Activated CD8-positive, alpha-beta memory T cell treated with anti-CD3 and anti-CD28 coated beads for 24 hours (primary cell): Measurements from ENCODE around the gene FHDC1.

Experiments
- DNase-seq: peaks from one replicate; pipeline ENCODE4 v3.0.0-alpha.2; 2020

Gene FHDC1

DNA sequence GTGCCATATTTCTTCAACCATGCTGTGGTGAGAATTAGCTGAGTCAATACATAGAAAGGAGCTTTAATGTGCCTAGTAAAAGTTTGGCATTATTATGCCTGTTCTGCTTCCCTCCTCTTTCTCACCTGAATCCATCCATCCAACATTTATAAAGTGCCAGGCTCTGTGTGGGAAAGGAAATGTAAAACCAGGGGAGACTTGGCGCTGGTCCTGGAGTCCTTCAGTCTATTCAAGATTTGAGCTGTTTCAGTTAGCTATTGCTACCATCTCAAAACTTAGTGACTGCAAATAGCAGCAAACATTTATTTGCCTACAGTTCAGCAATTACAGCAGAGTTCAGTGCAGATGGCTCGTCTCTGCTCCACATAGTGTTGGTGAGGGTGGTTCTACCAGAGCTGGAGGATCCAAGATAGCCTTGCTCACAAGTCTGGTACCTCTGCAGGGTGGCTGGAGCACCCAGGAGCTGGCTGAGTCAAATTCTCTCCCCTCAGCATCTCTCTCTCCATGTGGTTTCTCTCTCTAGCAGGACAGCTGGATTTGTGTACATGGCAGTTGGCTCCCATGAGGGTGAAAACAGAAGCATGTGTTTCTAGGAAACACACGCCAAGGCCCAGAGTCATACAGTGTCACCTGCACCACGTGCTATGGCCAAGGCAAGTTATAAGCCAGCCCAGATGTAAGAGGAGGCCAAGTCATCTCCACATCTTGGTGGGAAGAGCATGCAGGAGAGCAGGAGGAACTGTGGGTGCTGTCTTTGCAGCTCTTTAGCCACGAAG lies 77.3 kb downstream of the FHDC1 start:
- DNase-seq: no peak

DNA sequence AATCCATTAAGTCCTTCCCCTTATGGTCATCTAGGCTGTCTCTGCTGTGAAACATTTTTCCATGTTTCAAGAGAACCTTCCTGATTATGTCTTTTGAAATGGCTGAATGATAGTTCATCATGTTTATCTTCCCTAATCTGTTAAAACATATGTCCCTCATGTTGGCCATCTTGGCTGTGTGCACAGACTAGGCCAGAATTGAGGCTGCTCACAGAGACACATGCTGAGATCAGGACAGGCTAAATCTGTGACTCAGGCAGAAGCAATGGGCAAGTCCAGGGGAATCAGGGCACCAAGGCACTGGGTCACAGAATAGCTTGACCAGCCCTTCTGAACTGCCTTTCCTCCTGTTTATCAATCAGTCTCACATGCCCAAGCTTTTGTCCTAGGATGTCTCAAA lies 78.3 kb downstream of the FHDC1 start:
- no peak for DNase-seq

DNA sequence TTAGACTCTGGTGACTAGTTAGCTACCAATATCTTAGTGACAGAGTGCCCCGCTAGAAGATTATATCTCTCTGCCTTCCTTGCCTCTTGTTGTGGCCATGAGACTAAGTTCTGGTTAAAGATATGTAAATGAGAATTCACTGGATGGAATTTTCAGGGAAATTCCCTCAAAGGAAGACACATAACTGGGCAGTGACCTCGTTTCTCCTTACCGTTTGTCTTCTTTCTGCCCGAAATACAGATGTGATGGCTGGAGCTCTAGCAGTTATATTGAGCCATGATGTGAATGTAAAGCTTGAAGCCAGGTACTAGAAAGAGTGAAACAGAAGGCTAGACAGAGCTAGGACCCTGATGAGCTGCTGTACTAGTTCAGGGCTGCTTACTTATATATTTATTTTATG lies 80.5 kb downstream of the FHDC1 start:
- no peak for DNase-seq

DNA sequence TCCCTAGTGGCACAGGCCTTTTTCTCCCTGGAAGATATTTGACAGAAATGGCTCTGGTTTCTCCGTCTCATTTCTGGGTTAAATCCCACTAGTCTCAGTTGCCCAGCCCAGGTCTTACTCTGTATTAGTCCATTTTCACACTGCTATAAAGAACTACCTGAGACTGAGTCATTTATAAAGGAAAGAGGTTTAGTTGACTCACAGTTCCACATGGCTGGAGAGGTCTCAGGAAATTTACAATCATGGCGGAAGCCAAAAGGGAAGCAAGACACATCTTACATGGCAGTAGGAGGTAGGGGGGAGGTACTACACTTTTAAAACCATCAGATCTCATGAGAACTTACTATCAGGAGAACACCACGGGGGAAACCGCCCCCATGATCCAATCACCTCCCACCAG lies 81.9 kb downstream of the FHDC1 start:
- no peak for DNase-seq

DNA sequence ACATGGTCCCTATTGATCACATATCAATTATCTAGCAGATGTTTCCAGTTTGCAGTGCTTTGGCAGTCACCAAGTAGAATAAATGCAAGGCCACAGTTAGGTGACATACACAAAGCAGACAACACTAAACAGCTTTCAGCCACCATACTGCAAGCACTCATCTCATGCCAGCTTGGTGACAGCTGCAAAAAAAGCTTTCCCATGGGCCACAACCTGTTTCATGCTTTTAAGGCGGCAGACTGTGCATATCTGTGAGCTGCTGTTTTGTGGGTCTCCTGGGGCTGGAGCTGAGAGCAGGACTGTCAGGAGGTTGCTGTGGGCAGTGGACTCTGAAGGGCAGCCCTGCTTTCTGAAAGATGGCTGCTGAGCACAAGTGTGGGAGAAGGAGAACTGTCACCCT lies 82.6 kb downstream of the FHDC1 start:
- DNase-seq: no peak

DNA sequence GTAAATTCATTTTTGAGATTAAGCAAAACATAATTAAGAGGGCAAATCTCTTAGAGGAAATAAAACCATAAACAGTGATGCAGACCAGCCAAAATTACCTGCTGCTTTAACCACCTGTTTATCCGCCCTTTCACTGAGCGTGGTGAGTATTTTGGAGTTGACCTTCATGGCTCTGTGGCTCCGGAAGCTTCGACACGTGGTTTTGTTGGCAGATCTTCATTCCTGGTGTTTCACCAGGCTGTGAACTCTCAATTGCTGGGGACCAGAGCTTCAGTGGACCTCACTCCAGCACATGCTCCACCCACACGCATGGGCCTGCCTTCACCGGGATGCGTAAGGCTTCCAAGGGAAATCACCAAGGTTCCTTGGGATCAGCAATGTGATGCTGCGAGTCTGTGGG lies 83.8 kb downstream of the FHDC1 start:
- no peak for DNase-seq

DNA sequence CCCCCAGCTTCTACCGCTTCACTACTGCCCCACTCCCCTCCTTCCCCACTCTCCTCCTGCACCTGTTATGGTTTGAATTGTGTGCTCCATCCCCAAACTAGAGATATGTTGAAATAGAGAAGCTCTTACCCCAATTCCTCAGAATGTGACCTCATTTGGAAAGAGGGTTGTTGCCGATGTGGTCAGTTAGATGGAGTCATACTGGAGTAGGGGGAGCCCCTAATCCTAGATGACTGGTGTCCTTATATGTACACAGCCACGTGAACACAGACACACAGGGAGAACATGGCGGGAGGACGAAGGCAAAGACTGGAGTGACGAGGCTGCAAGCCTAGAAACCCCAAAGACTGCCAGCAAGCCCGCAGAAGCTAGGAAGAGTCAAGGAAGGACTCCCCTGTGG lies 84.3 kb downstream of the FHDC1 start:
- no peak for DNase-seq

DNA sequence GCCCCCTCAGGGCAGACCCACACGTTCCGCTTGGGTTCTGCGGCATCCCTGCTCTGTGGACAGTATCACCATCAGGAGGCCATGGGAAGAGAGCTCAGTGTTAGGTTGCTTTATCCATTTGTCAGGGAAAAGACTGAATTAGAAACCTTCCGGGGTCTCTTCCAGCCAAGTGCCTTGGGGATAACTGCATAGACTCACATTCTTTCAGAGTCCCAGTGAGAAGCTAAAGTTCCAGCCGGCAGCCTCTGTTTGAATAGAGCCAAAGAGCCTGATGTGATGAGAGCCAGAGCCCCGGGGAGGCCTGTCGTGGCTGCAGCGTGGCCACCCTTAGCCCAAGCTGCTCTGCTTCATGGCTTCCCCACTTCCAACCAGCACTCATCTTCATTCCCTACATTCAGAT lies 85.2 kb downstream of the FHDC1 start:
- DNase-seq: no peak

DNA sequence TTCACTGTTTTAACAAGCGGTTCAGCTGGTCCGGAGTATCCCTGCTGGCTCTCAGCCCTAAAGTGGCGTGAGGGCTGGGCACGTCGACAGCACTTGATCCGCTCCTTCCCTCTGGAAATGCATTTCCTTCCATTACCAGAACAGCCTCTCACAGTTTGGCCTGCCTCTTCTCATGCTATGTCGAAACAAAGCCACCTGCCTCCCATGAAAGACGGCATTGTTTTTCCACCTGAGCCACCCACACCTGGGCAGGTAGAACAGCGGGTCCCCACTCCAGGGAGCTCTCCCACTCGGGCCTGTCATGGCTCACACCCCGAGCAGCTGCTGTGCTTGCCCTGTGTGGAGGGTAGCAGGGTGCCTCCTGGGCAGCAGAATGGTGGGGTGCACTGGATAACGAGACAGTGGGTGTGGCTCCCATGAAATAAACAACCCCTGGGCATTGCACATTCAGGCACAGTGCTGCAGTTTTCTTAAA lies 86.2 kb downstream of the FHDC1 start:
- no peak for DNase-seq

DNA sequence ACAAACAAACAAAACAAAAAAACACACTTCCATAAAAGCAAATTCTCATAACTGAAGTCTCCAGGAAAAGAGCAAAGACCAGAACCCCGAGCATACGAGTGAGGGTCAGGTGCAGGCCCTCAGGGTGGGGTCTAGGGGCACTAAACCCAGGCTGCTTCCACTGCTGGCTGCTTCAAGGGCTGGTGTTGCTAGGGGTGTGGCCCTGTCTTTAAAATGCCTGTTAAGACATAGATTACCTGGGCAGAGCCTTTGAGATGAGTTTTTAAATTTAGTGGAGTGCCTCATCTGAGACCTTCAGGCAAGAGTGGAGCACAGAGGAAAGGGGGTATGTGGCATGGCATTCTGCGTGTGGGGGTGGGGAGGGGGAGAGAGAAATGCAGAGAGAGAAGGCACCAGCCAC lies 87.0 kb downstream of the FHDC1 start:
- no peak for DNase-seq

DNA sequence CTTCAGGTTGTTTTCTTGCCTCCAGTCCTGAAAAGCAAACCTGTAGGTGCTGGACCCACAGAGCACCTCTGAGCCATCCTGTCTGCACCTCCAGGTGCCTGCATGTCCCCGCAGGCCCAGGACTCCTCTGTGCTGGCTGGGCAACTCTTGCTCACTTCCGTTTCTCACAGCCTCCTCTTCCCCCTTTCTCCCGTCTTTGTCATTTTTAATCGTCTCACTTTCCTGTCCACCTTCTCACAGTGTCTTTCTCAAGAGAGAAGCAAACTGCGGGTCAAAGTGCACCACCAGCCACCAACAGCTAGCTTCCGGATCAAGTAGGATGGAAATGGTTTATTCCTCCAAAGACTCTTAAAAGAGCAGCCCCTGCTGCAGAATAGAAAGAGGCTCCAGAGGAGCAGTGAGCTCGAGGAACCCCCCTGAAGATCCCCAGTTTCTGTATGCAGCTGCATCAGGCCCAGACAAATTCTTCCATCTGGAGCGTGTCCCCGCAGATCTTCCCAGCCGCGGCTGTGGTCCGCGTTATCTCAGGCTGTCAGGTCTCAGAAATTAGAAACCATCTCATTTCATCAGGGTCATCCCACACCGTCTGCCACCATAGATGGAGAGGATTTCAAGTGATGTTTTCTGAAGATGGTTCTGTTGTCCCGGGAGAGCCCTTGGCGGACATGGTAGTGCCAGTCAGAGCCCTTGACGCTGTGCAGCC lies 87.7 kb downstream of the FHDC1 start:
- no peak for DNase-seq

DNA sequence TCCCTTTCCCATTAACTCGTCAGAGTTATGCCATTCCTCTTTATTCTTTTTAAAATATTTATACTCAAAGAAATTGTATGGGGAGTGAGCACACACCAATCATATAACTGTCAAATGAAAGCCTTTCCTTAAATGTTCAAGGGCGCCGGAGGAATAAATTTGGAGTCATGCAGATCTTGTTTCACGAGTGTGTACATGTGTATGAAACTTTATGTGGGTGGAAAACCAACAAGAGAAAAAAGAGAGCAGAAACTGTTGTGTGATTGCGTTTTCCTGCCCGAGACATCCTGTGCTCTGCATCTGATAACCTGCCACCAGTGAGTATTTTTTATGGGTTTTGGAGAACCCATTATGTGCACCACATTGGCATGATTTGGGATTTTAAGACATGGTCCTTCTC lies 88.3 kb downstream of the FHDC1 start:
- DNase-seq: no peak

DNA sequence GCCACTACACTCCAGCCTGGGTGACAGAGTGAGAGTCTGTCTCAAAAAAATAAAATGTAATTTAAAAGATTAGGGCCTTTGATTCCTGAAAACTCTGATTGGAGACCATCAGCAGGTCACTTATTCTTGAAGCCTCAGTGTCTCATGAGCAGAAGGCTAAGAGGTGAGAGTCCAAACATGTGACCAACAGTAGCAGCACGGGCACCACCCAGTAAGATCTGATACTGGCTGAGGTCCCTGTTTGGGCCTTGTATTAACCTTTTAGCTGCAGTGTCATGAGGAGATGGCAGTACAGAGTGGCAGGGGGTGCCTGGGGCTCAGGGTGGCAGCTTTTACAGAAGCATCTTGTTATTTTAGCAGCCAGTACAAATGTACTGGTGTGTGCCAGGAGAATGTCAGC lies 89.3 kb downstream of the FHDC1 start:
- DNase-seq: no peak

DNA sequence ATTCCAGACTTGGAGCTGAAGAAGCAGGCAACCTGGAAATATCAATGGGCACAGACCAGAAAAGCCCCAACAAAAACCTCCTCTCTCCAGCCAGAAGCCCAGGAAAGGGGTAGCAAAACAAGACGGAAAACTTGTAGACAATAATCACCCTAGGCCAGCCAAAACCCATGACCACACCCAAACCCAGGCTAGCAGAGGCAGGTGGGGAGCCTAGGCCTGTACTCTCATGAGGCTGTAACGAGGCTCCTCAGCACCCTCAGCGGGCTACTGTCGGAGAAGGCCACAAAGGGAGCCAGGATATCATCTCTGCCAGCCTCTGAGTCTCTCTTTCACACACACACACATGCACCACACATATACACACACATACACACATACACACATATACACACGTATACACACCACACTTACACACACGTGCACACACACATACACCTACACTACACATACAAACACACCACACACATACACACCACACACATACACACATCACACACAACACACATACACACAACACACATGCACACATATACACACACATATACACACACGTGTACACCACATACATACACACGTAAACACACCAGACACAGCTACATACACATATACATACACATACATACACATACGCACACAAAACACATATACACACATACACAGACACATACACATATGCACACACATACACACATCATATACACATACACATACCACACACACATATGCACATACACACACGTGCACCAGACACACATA lies 90.6 kb downstream of the FHDC1 start:
- DNase-seq: no peak

DNA sequence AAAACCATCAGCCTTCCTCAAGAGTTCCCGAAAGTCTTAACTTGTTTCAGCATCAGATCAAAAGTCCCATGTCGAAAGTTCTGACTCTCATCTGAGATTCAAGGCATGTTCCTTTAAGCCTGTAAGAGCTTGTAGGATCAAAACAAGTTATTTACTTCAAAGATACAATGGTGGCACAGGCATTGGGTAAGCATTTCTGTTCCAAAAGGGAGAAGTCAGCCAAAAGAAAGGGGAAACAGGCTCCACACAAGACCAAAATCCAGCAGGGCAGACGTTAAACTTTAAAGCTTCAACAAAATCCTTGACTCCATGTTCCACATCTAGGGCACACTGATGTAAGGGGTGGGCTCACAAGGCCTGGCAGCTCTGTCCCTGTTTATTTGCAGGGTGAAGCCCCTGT lies 91.7 kb downstream of the FHDC1 start:
- DNase-seq: no peak

DNA sequence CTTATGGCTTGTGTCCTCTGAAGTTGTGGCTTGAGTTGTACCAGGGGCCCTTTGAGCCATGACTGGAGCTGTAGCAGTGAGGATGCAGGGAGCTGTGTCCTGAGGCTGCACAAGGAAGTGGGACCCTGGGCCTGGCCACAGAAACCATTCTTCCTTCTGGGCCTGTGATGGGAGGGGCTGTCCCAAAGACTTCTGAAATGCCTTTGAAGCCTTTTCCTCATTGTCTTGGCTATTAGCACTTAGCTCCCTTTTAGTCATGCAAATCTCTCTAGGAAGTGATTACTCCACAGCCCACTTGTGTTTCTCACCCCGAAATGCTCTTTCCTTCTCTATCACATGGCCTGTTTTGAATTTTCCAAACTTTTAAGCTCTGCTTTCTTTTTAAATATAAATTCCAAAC lies 92.4 kb downstream of the FHDC1 start:
- DNase-seq: no peak
